WTC11 (cell line): ENCODE data around the gene ZFX. TPM values are rescaled to one million over a fixed set of nuclear protein-coding genes. Genes with fewer than 3 reads are reported as not detected.

Source experiments
- ATAC-seq: fragments of 200-7000 bp; cut with Tn5 transposase; 2 replicates; pipeline ENCODE4 v1.10.0; 2021; ENCODE audit warnings: mild to moderate bottlenecking, moderate library complexity
- CTCF ChIA-PET: fragments of 300-600 bp; sonication (Branson Sonifier 250); formaldehyde crosslinking; loops from one replicate; lab custom pipeline; 2021; ENCODE audit warnings: antibody characterized with exemption; lab: Charles Lee
- POLR2A ChIA-PET: fragments of 350-600 bp; sonication (Branson Sonifier 250); formaldehyde crosslinking; loops from one replicate; lab custom pipeline; 2021; ENCODE audit warnings: antibody characterized with exemption; lab: Charles Lee
- DNase-seq: peaks from one replicate; pipeline ENCODE4 v3.0.0; 2021; ENCODE audit warnings: low spot score
- H3K27ac Mint-ChIP-seq: 2 replicates; pipeline ENCODE4 v1.8.0; 2021; ENCODE audit warnings: mixed read lengths
- H3K27me3 Mint-ChIP-seq: 2 replicates; pipeline ENCODE4 v1.8.0; 2021; ENCODE audit warnings: low read depth, mild to moderate bottlenecking, moderate library complexity, mixed read lengths
- H3K36me3 Mint-ChIP-seq: 2 replicates; pipeline ENCODE4 v1.8.0; 2021; ENCODE audit warnings: mixed read lengths
- H3K4me1 Mint-ChIP-seq: 2 replicates; pipeline ENCODE4 v1.8.0; 2022; ENCODE audit warnings: mixed read lengths
- H3K4me3 Mint-ChIP-seq: 2 replicates; pipeline ENCODE4 v1.8.0; 2021; ENCODE audit warnings: mild to moderate bottlenecking, moderate library complexity, mixed read lengths
- H3K9me3 Mint-ChIP-seq: 2 replicates; pipeline ENCODE4 v1.8.0; 2021; ENCODE audit warnings: mixed read lengths
- CDX4 ChIP-seq: fragments of 250-450 bp; sonication (Bioruptor Pico); IDR thresholded peaks from 2 replicates; pipeline ENCODE4 v1.9.0; 2021; ENCODE audit warnings: moderate library complexity, mild to moderate bottlenecking, inconsistent platforms, borderline replicate concordance
- CREM ChIP-seq: sonication (generic); formaldehyde crosslinking; IDR thresholded peaks from 2 replicates; pipeline ENCODE4 v1.8.1; 2022; ENCODE audit warnings: mild to moderate bottlenecking, missing genetic modification reagents, moderate library complexity
- CTCF ChIP-seq: fragments of 200-600 bp; IDR thresholded peaks from 2 replicates; pipeline ENCODE4 v1.8.0; 2022; ENCODE audit warnings: antibody characterized with exemption
- E2F1 ChIP-seq: sonication (generic); formaldehyde crosslinking; IDR thresholded peaks from 2 replicates; pipeline ENCODE4 v1.8.0; 2022; ENCODE audit warnings: mild to moderate bottlenecking, missing genetic modification reagents
- E2F4 ChIP-seq: sonication (generic); formaldehyde crosslinking; IDR thresholded peaks from 2 replicates; pipeline ENCODE4 v1.8.1; 2022; ENCODE audit warnings: low read depth, mild to moderate bottlenecking, moderate library complexity, missing genetic modification reagents, borderline replicate concordance
- ERG ChIP-seq: fragments of 250-450 bp; sonication (Bioruptor Pico); IDR thresholded peaks from 2 replicates; pipeline ENCODE4 v1.8.0; 2021; ENCODE audit warnings: mild to moderate bottlenecking
- FOXP1 ChIP-seq: sonication (generic); formaldehyde crosslinking; IDR thresholded peaks from 2 replicates; pipeline ENCODE4 v1.8.0; 2022; ENCODE audit warnings: missing genetic modification reagents, mild to moderate bottlenecking, moderate library complexity, borderline replicate concordance
- HMGXB4 ChIP-seq: sonication (generic); formaldehyde crosslinking; IDR thresholded peaks from 2 replicates; pipeline ENCODE4 v1.8.1; 2023; ENCODE audit warnings: mild to moderate bottlenecking, moderate library complexity, missing genetic modification reagents
- PREB ChIP-seq: sonication (generic); formaldehyde crosslinking; IDR thresholded peaks from 2 replicates; pipeline ENCODE4 v1.8.1; 2022; ENCODE audit warnings: mild to moderate bottlenecking, missing genetic modification reagents, moderate library complexity, borderline replicate concordance
- SP1 ChIP-seq: sonication (generic); formaldehyde crosslinking; conservative IDR thresholded peaks from 2 replicates; pipeline ENCODE4 v1.8.1; 2022; ENCODE audit warnings: missing genetic modification reagents
- USF1 ChIP-seq: sonication (generic); formaldehyde crosslinking; IDR thresholded peaks from 2 replicates; pipeline ENCODE4 v1.8.0; 2022; ENCODE audit warnings: mild to moderate bottlenecking, missing genetic modification reagents
- ZNF281 ChIP-seq: sonication (generic); formaldehyde crosslinking; IDR thresholded peaks from 2 replicates; pipeline ENCODE4 v1.8.0; 2023; ENCODE audit warnings: mild to moderate bottlenecking, missing genetic modification reagents
- ZNF512 ChIP-seq: sonication (generic); formaldehyde crosslinking; IDR thresholded peaks from 2 replicates; pipeline ENCODE4 v1.8.1; 2022; ENCODE audit warnings: missing genetic modification reagents, borderline replicate concordance
- ZNF532 ChIP-seq: fragments of 250-450 bp; sonication (Bioruptor Pico); IDR thresholded peaks from 2 replicates; pipeline ENCODE4 v1.9.0; 2021; ENCODE audit warnings: mild to moderate bottlenecking, borderline replicate concordance
- total RNA-seq: library from RNA; stranded (reverse); gene quantifications from 3 replicates; pipeline ENCODE4 v1.2.3, GENCODE V29; 2021

ZFX gene
- total RNA-seq, 1 experiment from 2014 or later, result 19.3 TPM

GRCh38 chrX:24214568-24214967 lies 65.0 kb downstream of the ZFX start:
- ATAC-seq, result no peak
- Mint-ChIP-seq H3K27ac (0 out of 2 replicates have a peak overlapping the region, but pooled peaks have one; percentile 27), H3K4me1 (peaks cover 24% of the 10 kb centered on the region), H3K27me3 (no peaks in the 10 kb centered on the region), H3K36me3 (peaks cover 13% of the 10 kb centered on the region), H3K9me3 (no peaks in the 10 kb centered on the region), H3K4me3 (no peak overlapping the region)
- POLR2A ChIA-PET, result no interaction called here
- no peak for DNase-seq
- CTCF ChIA-PET, result no interaction called here
- TF ChIP-seq SP1 (no peak), ERG (CRISPR knock-in tag) (no peak), E2F1 (CRISPR knock-in tag) (no peak), ZNF281 (CRISPR knock-in tag) (no peak), ZNF532 (CRISPR knock-in tag) (no peak), PREB (CRISPR knock-in tag) (no peak), HMGXB4 (CRISPR knock-in tag) (no peak), CDX4 (CRISPR knock-in tag) (no peak), E2F4 (no peak), ZNF512 (CRISPR knock-in tag) (no peak), CREM (CRISPR knock-in tag) (no peak), USF1 (CRISPR knock-in tag) (no peak), FOXP1 (CRISPR knock-in tag) (no peak), CTCF (no peak)
